ENCODE measurements around the gene VPS26B. TPM values are rescaled to one million over a fixed set of nuclear protein-coding genes. Genes with fewer than 3 reads are reported as not detected.

Gene VPS26B
- total and polyA plus RNA-seq, 2 donors (not counting 3 experiments of a cell fraction or from before 2014, with no cell fraction given) = 40.2 to 53.1 TPM

DNA sequence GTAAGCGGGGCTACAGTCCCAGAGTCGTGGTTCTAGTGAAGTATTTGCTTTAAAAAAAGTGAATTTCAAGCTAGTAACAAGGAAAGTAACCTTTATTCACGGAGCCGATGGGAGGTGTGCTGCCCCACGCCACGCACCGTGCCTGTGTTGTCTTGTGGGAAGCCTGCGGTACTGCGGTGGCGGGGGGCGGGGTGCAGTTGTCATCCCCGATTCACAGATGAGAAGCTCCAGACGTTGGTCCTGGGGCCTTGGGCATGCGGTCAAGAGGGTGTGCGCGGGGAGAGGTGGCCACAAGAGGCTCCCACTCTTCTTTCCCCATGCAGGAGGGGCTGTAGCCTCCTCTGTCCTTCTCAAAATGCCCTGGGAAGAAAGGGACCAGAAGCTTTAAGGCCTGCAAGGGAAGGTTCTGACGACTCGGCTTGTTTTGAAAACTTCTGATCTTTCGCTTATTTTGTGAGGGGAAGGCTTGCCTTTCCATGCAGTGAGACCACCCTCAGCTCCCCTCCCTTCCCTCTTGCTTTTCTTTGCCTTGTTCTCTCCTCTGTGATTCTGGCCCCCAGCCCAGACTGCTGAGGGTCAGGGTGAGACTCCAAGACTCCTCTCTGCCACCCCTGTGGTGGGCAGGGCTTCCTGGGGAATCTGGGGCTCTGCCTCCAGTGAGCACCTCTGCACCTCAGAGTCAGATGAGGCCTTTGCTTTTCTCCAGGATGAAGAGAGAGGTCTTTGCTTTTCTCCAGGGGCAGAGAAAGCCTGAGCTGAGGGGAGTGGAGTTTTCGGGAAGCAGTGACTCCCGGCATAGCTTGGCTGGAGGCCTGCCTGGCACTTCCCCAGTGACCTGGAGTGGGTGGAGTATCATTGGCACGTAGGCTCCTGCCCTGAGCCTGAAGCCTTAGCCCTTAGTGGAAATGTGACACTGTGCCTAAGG, 57.9 kb downstream of the VPS26B start:
- H3K9ac ChIP-seq (replicated peaks; ENCODE audit: extremely low read depth, insufficient read depth, low read length) = no peak overlapping the region
- FAIRE-seq (no peak), DNase-seq (ENCODE audit: low read depth, low spot score) (no peak)
- no peaks in the 10 kb centered on the region for H3K36me3 ChIP-seq (ENCODE audit: control insufficient read depth in 2 of 2, extremely low read depth in 1 of 2, insufficient read depth in 2 of 2, low read length in 2 of 2)
- intact Hi-C loops (cut with micrococcal nuclease) (no loop called here), dilution Hi-C loops (cut with MboI; ENCODE audit: extremely low pct_ligation_motif_present, low sequenced_read_pairs) (no loop called here)
- H3K27me3 ChIP-seq (ENCODE audit: control insufficient read depth in 2 of 2, insufficient read depth in 2 of 2, low read length in 2 of 2) = peaks cover 17 to 20% of the 10 kb centered on the region in 2 experiments
- no peak overlapping the region for H3K4me3 ChIP-seq (replicated peaks in 1 of 3; ENCODE audit: insufficient read depth in 1 of 3, low read depth in 1 of 3, low read length in 3 of 3)
- no peak overlapping the region for H2AFZ ChIP-seq (ENCODE audit: low read depth, low read length)
- H3K9me1 ChIP-seq (replicated peaks; ENCODE audit: control insufficient read depth, extremely low read depth, insufficient read depth, low read length) = no peaks in the 10 kb centered on the region
- no peaks in the 10 kb centered on the region for H3K9me3 ChIP-seq (replicated peaks; ENCODE audit: control insufficient read depth, insufficient read depth, low read length)
- CTCF ChIA-PET = interaction anchor here (0.9 kb wide), 1 partner anchor 9 kb away, joined by 4 read pairs; no protein-coding TSS in a partner anchor
- TF ChIP-seq POLR2A (IDR thresholded peaks at IDR 0.05; ENCODE audit: low read depth, low read length) (no peak), JUN (IDR thresholded peaks at IDR 0.05; ENCODE audit: borderline replicate concordance, insufficient read depth, insufficient read length, low read depth) (no peak), MYC (IDR thresholded peaks at IDR 0.05; ENCODE audit: low read depth, low read length) (no peak), GATA2 (IDR thresholded peaks at IDR 0.05; ENCODE audit: insufficient read depth, insufficient read length, low read depth, low read length) (no peak), EZH2 (IDR thresholded peaks at IDR 0.05; ENCODE audit: borderline replicate concordance, low read depth, low read length, severe bottlenecking) (no peak), FOS (IDR thresholded peaks at IDR 0.05; ENCODE audit: borderline replicate concordance, insufficient read depth, low read length) (no peak), CTCF (IDR thresholded peaks at IDR 0.05; ENCODE audit: extremely low read depth in 1 of 2, insufficient read depth in 1 of 2, low read depth in 1 of 2, low read length in 2 of 2) (no peak), POLR2AphosphoS5 (IDR thresholded peaks at IDR 0.05; ENCODE audit: insufficient read depth, low read depth, low read length) (no peak)
- TF ChIP-seq, protein P1, sequence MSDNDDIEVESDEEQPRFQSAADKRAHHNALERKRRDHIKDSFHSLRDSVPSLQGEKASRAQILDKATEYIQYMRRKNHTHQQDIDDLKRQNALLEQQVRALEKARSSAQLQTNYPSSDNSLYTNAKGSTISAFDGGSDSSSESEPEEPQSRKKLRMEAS (IDR thresholded peaks at IDR 0.05; ENCODE audit: insufficient read depth, insufficient read length) = no peak
- H3K4me1 ChIP-seq (ENCODE audit: control insufficient read depth, extremely low read depth, insufficient read depth, low read length) = no peaks in the 10 kb centered on the region
- POLR2A ChIA-PET = no interaction called here
- no peak overlapping the region for H3K27ac ChIP-seq (ENCODE audit: insufficient read depth, low read depth, low read length)
- no peaks in the 10 kb centered on the region for H4K20me1 ChIP-seq (replicated peaks; ENCODE audit: control insufficient read depth, extremely low read depth, insufficient read depth, low read length)
- BruUV-seq (replicated peaks) = no TSS peak
- H3K4me2 ChIP-seq (ENCODE audit: insufficient read depth, low read length) = no peak overlapping the region
- no peaks in the 10 kb centered on the region for H3K79me2 ChIP-seq (ENCODE audit: control insufficient read depth, insufficient read depth, low read length)
